K562 (cell line): ENCODE data around the gene C1QTNF5. TPM values are rescaled to one million over a fixed set of nuclear protein-coding genes. Genes with fewer than 3 reads are reported as not detected.
A peak's percentile ranks its signal among the peaks of the same experiment; 100 is the strongest.

Source experiments
- ATF7 ChIP-seq: fragments of 450-650 bp; IDR thresholded peaks from 2 replicates; pipeline ENCODE4 v1.7.1; 2014; ENCODE audit warnings: mild to moderate bottlenecking, moderate library complexity
- CTBP1 ChIP-seq: fragments of 450-650 bp; IDR thresholded peaks from 2 replicates; pipeline ENCODE4 v1.6.1; 2016; ENCODE audit warnings: borderline replicate concordance
- E2F6 ChIP-seq, 2 experiments: IDR thresholded peaks; 2 replicates each; pipeline ENCODE4 v1.6.1; 2011; ENCODE audit warnings: borderline replicate concordance in 1 of 2, control low read depth in 1 of 2, low read depth in 1 of 2, low read length in 1 of 2, mild to moderate bottlenecking in 1 of 2, mixed read lengths in 1 of 2, moderate library complexity in 1 of 2; ENCODE audit not compliant: insufficient read depth in 1 of 2, insufficient read length in 1 of 2, poor library complexity in 1 of 2, severe bottlenecking in 1 of 2; ENCODE audit errors: extremely low read depth in 1 of 2
- ETS1 ChIP-seq: conservative IDR thresholded peaks from 2 replicates; pipeline ENCODE4 v1.6.1; 2011; ENCODE audit warnings: low read depth, mild to moderate bottlenecking, low read length; ENCODE audit not compliant: control insufficient read depth
- FOSL1 ChIP-seq: fragments of 200-800 bp; sonication (Bioruptor generic); conservative IDR thresholded peaks from 2 replicates; pipeline ENCODE4 v1.6.1; 2016; ENCODE audit warnings: missing genetic modification characterization, missing compliant biosample characterization
- FOXA3 ChIP-seq, 2 experiments: fragments of 450-650 bp in 1 of 2; sonication (generic) in 1 of 2; formaldehyde crosslinking; IDR thresholded peaks in 1 of 2; conservative IDR thresholded peaks in 1 of 2; 2 replicates each; pipeline versions ENCODE4 v1.4.0 to v1.8.0; 2020 to 2022; ENCODE audit warnings: mild to moderate bottlenecking in 2 of 2, missing genetic modification reagents in 1 of 2
- FOXK2 ChIP-seq, 2 experiments: fragments of 450-650 bp; IDR thresholded peaks in 1 of 2; conservative IDR thresholded peaks in 1 of 2; 2 replicates each; pipeline ENCODE4 v1.6.1; 2016; ENCODE audit warnings: low read depth in 2 of 2, mild to moderate bottlenecking in 1 of 2
- KDM5B ChIP-seq: fragments of 200-600 bp; sonication (generic); IDR thresholded peaks from 2 replicates; pipeline ENCODE4 v1.6.1; 2012; ENCODE audit warnings: low read depth, mild to moderate bottlenecking, moderate library complexity, low read length, control low read depth, inconsistent platforms; ENCODE audit not compliant: insufficient replicate concordance
- L3MBTL2 ChIP-seq: fragments of 450-650 bp; IDR thresholded peaks from 2 replicates; pipeline ENCODE4 v1.6.1; 2016; ENCODE audit warnings: mild to moderate bottlenecking, moderate library complexity
- MXI1 ChIP-seq: IDR thresholded peaks from 2 replicates; pipeline ENCODE4 v1.6.1; 2011; ENCODE audit warnings: low read depth, mild to moderate bottlenecking, improper control_type of control experiment, low read length
- NELFE ChIP-seq: IDR thresholded peaks from 2 replicates; pipeline ENCODE4 v1.6.1; 2011; ENCODE audit warnings: mild to moderate bottlenecking; ENCODE audit not compliant: insufficient read depth, insufficient read length
- PHF20 ChIP-seq: fragments of 450-650 bp; IDR thresholded peaks from 2 replicates; pipeline ENCODE4 v1.6.1; 2018; ENCODE audit not compliant: partially characterized antibody
- PRDM10 ChIP-seq: fragments of 450-650 bp; IDR thresholded peaks from 2 replicates; pipeline ENCODE4 v1.6.1; 2018; ENCODE audit not compliant: partially characterized antibody
- SNAPC5 ChIP-seq: fragments of 250-450 bp; sonication (Bioruptor Pico); IDR thresholded peaks from 2 replicates; pipeline ENCODE4 v1.8.0; 2021; ENCODE audit warnings: moderate library complexity, mild to moderate bottlenecking, inconsistent platforms
- TRIM24 ChIP-seq, 2 experiments: fragments of 450-650 bp; IDR thresholded peaks; 2 replicates each; pipeline ENCODE4 v1.6.1; 2016
- ZBTB43 ChIP-seq: sonication (generic); formaldehyde crosslinking; IDR thresholded peaks from 2 replicates; pipeline ENCODE4 v1.8.0; 2023; ENCODE audit warnings: mild to moderate bottlenecking, missing genetic modification reagents
- polyA plus RNA-seq, 8 experiments: library from polyadenylated mRNA; depleted of rRNA in 4 of 8; stranded (reverse) in 5 of 8; unstranded in 3 of 8; fragments of >200 nt; fragmentation: Nextera tagmentation in 2 of 8; fragmentation: Illumina TruSeq in 1 of 8; extraction: Ambion mirVana in 2 of 8; extraction: Trizol in 1 of 8; gene quantifications; 2 replicates each; pipeline versions ENCODE4 v1.2.1 to v1.2.3, GENCODE V29; 2011 to 2014; ENCODE audit warnings: inconsistent platforms in 1 of 8, missing spikeins in 1 of 8
- total RNA-seq, 7 experiments: library from RNA; depleted of rRNA in 6 of 7; stranded (reverse); fragments of >200 nt in 6 of 7; fragmentation: Illumina TruSeq in 2 of 7; extraction: Trizol in 2 of 7; gene quantifications; 2 replicates each; pipeline versions ENCODE4 v1.2.1 to v1.2.3, GENCODE V29; 2011 to 2021; ENCODE audit warnings: low replicate concordance in 1 of 7

The C1QTNF5 gene
- total and polyA plus RNA-seq, 9 of the 15 experiments (the other 6 are each of a cell fraction or from before 2014, with no cell fraction given): 0.07 to 0.76 (median 0.24) TPM; not detected in 1

- TF ChIP-seq PHF20 (peak; percentile 88), ETS1 (0 out of 2 replicates have a peak, but pooled peaks have one; percentile 57), FOXA3 (CRISPR knock-in tag; conservative IDR thresholded peaks at IDR 0.05 in 1 of 2, IDR thresholded peaks at IDR 0.05 in 1 of 2) (peak; percentile 83 to 89), SNAPC5 (CRISPR knock-in tag) (no peak), NELFE (no peak), ATF7 (peak; percentile 62), PRDM10 (peak; percentile 85), FOSL1 (tag) (0 out of 2 replicates have a peak, but pooled peaks have one; percentile 24), ZBTB43 (CRISPR knock-in tag) (no peak), CTBP1 (no peak), KDM5B (peak; percentile 72), L3MBTL2 (peak; percentile 53; the same call in 1 of the 2 replicates), FOXK2 (conservative IDR thresholded peaks at IDR 0.05 in 1 of 2, IDR thresholded peaks at IDR 0.05 in 1 of 2; ENCODE audit: low read depth in 2 of 2) (peak; percentile 89 to 91), TRIM24 (IDR thresholded peaks at IDR 0.05) (0 out of 4 replicates have a peak, but pooled peaks of 1 of the 2 experiments have one; percentile 20), E2F6 (IDR thresholded peaks at IDR 0.05; ENCODE audit: borderline replicate concordance in 1 of 2, extremely low read depth in 1 of 2, insufficient read depth in 1 of 2, insufficient read length in 1 of 2, low read depth in 1 of 2, low read length in 1 of 2, poor library complexity in 1 of 2, severe bottlenecking in 1 of 2) (peak in 1 of 2 experiments; percentile 47), MXI1 (peak; percentile 36; the same call in 1 of the 2 replicates)
Measured at GRCh38 chr11:119334174-119334930, 6.3 kb downstream of the C1QTNF5 start, which contains the start of gene RNF26 (continued).
